Astrocyte of the spinal cord (primary cell): Measurements from ENCODE around the gene PCDHB1.

Experiments
- DNase-seq: peaks from one replicate; pipeline ENCODE4 v3.0.0; 2011; ENCODE audit warnings: low read depth, low spot score
- H3K4me3 ChIP-seq: 2 replicates; pipeline ENCODE4 v1.5.1; 2011; ENCODE audit warnings: low read depth, mild to moderate bottlenecking, low read length, moderate library complexity
- in situ Hi-C: cut with HindIII; loops from 2 replicates; pipeline ENCODE4 v1.10.0; 2017; ENCODE audit warnings: low sequenced_read_pairs
- TF ChIP-seq, protein P1 (sequence below): IDR thresholded peaks from 2 replicates; pipeline ENCODE4 v1.5.1; 2012; ENCODE audit warnings: low read depth, mild to moderate bottlenecking, low read length, inconsistent platforms

Gene PCDHB1

GRCh38 chr5:141039061-141039460 is 12.1 kb upstream of the PCDHB1 start:
- no peak for DNase-seq
- TF ChIP-seq, protein P1, sequence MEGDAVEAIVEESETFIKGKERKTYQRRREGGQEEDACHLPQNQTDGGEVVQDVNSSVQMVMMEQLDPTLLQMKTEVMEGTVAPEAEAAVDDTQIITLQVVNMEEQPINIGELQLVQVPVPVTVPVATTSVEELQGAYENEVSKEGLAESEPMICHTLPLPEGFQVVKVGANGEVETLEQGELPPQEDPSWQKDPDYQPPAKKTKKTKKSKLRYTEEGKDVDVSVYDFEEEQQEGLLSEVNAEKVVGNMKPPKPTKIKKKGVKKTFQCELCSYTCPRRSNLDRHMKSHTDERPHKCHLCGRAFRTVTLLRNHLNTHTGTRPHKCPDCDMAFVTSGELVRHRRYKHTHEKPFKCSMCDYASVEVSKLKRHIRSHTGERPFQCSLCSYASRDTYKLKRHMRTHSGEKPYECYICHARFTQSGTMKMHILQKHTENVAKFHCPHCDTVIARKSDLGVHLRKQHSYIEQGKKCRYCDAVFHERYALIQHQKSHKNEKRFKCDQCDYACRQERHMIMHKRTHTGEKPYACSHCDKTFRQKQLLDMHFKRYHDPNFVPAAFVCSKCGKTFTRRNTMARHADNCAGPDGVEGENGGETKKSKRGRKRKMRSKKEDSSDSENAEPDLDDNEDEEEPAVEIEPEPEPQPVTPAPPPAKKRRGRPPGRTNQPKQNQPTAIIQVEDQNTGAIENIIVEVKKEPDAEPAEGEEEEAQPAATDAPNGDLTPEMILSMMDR = no peak
- in situ Hi-C loops = no loop called here
- H3K4me3 ChIP-seq = no peak overlapping the region

- in situ Hi-C loops = no loop called here
- no peak overlapping the region for H3K4me3 ChIP-seq
- TF ChIP-seq, protein P1 = no peak
- DNase-seq = no peak
These were observed 11.7 kb upstream of the PCDHB1 start for GRCh38 chr5:141039517-141039916.

- H3K4me3 ChIP-seq = no peak overlapping the region
- no peak for DNase-seq
- TF ChIP-seq, protein P1 = no peak
- in situ Hi-C loops = no loop called here
These were observed 10.9 kb upstream of the PCDHB1 start for GRCh38 chr5:141040093-141040770.

GRCh38 chr5:141040771-141041426 is 10.3 kb upstream of the PCDHB1 start:
- TF ChIP-seq, protein P1 = peak; percentile 38
- no peak overlapping the region for H3K4me3 ChIP-seq
- DNase-seq = peak; percentile 39
- in situ Hi-C loops = no loop called here

GRCh38 chr5:141041427-141041785 is 9.8 kb upstream of the PCDHB1 start:
- no peak overlapping the region for H3K4me3 ChIP-seq
- TF ChIP-seq, protein P1 = no peak
- in situ Hi-C loops = no loop called here
- DNase-seq = no peak

GRCh38 chr5:141042555-141042954 is 8.6 kb upstream of the PCDHB1 start:
- H3K4me3 ChIP-seq = no peak overlapping the region
- TF ChIP-seq, protein P1 = no peak
- DNase-seq = no peak
- in situ Hi-C loops = no loop called here
